SKM-1 (cell line): ENCODE data around the gene CDHR4.
"Not testable (repeated sequence)": the region's sequence is repeated elsewhere in the genome, so short reads cannot be mapped to it uniquely, and the experiment has no call there.

Experiments used
- DNase-seq: peaks from one replicate; lab custom pipeline; 2025; ENCODE audit not compliant: unreplicated experiment; lab: John Stamatoyannopoulos, UW

CDHR4 gene

DNA sequence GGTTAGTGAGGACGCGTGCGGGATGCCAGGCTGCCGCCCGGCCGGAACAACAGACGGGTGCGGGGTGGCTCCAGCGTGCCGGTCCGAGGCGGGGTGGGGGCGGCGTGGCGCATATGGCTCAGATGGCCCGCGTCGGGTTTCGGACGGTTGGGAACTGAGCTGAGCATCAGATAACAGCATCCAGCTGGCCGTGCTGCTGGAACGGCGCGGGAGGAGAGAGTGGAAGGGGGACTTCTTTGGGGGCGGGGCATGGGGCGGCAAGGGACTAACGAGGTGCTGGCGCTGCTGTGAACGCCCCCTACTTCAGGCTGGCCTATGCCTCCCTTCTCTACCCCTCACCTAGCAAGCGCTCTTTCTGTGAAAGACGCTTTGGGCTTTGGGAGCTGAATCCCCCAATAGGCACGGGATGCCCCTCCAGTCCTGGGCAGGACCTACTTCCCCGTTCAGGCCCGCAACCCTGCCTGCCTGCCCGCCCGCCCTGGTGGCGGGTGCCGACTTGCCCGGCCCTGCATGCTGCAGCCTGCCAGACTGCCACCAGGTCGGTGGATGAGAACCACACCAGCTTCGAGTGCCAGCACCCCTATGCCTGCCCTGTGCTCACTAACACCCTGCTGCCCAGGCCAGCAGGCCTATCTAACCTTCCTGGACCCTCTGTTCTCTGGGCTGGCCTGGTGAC is 3.9 kb upstream of the CDHR4 start:
- DNase-seq, result no peak

DNA sequence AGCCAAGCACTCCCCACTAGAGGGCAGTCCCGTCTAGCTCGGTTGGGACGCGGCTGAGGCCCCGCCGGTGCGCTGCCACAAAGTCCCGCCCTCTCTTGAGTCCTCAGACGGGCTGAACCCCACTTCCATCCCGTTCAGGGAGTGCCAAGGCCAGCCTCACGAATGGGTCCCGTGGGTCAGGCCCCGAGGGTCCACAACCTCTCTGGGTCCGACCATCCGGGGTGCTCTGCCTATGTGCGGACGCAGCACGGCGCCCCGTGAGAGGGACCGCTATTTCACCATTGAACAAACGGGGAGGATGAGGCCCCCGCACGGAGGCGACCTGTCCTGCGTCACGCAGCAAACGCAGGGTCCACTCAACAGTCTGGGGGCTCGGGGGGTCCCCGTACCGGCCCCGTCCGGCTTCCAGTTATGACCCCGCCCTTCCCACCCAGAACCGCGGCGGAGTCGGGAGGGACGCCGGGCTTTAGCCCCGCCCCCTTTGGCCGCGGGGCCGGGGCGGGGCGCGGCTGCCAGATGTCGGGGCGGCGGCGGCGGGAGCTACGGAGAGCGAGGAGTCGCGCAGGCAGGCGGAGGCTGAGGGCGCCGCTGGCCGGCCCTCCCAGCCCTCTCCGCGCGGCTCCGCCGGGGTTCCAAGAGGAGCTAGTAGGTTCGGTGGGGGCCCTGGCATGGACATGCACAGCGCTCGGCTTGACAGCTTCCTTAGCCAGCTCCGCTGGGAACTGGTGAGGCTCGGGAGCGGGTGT is 3.2 kb upstream of the CDHR4 start, which contains the start of gene INKA1:
INKA1 (plus strand) TSS at position 543 of the 746 bp plus-strand sequence; CDS start at position 675, 132 bp downstream.
- peak; percentile 52 for DNase-seq

DNA sequence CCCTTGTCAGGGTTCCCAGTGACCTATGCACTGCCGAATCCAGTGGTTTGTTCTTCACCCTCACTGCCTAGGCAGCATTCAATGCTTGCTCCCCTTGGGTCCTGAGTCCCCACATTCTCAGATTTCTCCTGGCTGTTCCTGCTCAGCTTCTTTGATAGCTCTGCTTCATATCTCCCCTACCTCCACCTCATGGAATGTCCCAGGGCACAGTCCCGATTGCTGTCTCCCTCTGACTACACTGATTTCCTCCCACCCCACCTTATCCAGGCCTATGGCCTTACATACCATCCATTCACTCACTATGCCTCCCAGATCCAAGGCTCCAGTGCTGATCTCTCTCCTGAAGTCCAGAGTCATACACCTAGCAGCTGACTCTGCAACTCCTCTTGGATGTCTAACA is 1.5 kb upstream of the CDHR4 start:
- DNase-seq, result no peak

DNA sequence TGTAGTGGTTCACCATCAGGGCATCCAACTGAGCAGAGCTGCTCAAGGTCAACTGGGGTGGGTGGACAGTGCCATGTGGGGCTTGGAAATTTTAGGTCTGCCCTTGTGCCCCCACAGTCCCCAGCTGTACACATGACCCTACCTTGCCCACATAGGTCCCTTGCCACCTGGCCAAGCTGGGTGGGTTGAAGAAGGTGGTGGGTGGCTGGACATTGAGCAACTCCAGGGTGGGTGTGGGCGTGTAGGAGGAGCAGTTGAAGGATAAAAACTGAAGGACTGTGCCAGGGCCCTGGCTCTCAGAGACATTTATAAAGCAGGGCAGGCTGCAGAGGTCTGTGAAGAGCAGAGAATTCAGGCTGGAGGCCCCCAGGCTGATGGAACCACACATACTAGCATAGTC is 568 bp downstream of the CDHR4 start:
- DNase-seq, result no peak

DNA sequence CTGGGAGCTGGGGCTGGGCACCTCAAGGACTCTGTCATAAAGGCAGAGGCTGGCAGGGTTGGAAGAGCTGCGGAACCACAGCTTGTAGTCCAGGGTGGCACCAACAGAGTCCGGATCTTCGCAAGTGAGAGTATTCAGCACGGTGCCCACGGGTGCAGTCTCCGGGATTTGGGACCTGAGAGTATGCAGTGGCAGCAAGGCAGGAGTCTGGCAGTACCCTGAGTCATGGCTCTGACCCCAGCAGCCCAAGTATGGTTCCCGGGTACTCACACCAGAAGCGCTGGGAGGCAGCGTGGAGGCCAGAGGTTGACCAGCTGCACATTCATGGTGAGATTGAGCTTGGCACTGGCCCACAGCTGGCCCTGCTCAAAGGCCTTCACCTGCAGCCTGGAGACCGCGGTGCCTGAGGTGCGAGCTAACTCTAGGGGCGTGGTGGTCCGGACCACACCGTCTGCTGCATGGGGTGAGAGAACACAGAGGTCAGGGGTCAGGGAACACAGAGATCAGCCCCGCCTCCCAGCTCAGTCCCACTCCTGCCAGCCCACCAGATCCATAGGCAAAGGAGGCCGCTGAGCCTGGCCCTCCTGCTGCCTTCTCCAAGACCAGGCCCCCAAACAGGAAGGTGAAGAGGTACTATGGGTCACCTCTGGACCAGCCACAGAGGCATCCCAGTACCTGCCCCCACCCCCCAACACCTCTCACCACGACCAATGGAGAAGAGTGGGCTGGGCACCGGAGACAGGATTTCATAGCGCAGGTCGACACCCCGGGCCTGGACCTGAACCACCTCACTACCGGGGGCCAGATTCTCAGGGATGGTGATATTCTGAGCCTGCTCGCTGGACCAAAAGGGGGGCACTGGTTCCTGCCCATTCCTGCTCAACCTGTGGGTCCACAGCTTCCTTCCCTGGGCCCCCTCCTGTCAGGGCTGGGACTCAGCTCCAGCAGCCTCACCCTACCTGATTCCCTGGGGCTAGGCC is 4.5 kb downstream of the CDHR4 start:
- no peak for DNase-seq

DNA sequence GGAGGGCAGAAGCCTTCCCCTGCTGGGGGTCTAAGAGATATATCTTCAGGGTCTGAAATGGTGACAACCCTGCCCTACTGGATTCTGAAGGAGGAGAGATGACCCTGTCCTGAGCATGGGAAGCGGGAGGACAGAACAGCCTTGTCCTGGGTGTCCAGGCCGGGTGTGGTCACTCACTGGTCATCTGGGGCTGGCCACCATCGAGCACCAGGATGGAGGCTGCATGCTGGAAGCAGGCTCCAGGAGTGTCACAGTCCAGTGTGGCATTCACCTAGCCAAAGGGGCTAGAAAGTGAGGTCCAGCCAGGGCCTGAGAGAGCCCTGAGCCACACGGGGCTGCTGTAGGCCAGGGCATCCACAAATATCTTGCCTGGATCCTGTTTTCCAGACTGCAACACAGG is 5.2 kb downstream of the CDHR4 start:
- no peak for DNase-seq

DNA sequence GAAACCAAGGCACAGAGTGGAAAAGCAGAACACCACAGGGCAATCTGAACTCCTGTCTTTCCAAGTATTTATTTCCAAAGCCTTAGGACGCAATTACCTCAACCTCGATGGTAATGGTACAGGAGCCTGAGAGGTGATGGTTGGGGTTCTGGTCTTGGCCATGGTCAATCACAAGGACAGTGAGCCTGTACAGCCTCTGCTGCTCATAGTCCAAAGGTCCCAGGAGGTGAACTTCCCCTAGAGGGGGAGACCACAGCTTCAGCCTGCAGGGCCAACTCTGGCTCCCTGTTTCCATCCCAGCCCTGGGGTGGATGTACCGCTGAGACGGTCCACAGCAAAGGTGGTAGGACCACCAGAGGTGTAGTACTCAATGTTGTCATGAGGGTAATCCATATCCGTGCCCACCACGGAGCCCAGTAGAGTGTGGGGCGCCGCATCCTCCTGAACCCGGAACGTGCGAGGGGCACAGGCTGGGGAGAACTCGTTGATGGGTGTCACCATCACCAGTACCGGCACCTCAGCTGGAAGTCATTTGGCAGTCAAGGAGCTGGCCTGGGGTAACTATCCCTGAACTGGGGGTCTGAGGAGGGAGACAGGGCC is 6.1 kb downstream of the CDHR4 start:
- DNase-seq, result no peak

DNA sequence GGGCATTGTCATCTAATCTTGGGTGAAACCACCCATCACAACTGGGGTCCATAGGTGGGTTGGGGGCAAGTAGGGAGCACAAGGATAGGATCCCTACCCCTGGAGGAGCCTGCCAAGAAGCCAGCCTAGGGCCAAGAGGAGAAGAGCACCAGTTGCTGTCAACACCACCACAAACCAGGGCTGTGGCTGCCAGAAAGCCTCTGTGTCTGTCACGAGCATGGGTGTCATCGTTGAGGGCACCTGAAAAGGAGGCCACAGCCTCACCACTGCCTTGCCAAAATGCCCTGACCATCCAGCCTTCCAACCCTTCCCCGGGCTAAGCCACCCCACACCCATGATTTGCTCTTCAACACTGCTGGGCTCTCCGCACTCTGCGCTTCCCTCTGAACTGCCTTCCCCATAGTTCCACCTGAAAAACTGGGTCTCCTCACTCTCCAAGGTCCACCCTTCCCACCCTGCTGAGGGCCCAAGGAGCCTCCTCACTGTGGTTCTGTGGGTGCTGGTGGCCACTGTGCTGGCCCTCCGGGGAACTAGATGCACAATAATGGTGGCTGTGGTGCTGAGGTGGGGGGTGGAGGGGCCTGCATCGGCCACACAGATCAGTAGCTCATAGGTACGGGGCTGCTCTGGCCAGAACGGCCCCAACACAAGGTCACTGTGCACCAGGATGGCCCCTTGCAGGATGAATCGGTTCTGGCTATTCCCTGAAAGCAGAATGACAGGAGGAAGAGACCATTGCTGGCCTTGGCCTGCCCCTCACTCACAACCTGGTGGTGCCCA is 7.1 kb downstream of the CDHR4 start:
- DNase-seq, result no peak

DNA sequence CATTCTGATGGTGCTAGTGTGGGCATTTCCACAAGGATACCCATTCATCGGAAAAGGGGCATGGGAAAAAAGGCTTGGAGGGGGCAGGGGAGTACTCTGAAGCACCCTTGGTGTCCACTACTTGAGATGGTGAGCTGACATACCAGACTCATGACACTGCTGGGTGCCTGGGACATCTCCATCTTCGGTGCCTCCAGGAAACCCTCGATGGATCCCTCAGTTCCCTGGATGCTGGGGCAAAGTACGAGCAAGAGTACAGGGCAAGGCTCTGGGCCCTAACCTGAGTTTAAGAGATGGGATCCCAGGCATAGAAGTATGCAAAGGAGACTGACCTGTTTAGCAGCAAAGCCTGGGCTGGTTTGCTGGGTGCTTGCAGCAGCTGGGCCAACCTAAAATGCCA is 8.1 kb downstream of the CDHR4 start:
- DNase-seq, result no peak

DNA sequence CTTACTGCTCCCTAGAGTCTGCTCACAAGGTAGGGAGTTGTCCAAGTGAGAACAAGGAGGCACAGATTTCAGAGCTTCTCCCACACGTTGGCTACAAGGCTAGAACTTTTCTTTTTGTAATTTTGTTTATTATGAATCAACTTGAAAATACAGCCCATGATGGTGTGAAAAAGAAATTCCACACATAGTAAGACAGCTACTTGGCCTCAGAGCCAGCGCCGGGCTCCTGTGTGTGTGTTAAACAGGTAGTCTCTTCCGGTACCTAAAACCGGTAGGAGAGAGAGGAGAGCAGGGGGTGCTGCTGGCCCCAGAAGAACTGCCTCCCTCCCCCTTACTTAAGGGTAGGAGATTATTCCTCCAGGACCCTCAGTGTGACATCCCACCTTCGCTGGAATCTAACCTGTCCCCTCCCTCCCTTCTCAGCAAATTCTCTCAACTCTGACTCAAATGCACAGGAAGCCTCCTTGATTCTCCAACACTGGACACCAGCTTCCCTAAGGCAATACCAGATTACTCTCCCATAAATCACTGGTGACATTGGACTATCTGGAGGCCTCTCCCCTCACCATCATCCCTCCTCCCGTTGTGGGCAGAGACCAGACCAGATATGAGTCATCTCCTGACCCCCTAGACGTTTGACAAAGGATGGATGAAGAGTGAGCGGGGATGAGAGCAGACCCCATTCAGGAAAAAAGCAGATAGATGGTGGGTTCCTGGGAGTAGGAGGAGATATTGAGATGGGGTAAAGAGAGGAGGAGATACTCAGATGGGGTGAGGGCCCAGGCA is 8.9 kb downstream of the CDHR4 start:
- DNase-seq, result no peak

DNA sequence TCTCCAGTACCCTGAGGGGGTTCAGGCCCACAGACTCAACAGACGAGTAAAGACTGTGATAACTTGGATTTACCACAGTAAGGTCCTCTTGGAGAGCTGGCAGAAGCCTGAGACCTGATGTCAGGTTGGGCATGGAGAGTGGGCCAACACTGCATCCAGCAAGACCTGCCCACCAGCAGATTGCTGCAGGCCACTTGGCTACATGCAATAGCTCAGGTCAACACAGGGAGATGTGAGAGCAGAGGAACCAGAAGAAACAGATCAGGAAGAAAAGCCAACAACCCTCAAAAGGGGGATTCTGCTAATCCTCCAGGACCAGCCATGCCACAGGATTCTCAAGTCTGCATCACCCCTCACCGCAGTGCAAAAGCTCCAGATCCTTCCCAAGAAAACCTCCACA is 11.6 kb downstream of the CDHR4 start:
- DNase-seq, result no peak

DNA sequence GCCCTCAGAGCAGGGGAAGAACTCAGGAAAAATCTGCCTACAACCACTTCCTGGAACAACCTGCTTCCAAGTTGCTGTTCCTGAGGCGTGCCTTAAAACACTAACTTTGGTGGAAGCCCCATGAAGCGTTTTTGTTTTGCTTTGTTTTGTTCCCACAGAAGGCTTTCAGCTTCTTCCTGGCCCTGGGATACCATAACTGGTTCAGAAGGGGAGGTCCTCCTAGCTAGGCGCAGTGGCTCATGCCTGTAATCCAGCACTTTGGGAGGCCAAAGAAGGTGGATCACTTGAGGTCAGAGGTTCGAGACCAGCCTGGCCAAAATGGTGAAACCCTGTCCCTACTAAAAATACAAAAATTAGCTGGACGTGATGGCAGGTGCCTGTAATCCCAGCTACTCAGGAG is 12.1 kb downstream of the CDHR4 start:
- no peak for DNase-seq

DNA sequence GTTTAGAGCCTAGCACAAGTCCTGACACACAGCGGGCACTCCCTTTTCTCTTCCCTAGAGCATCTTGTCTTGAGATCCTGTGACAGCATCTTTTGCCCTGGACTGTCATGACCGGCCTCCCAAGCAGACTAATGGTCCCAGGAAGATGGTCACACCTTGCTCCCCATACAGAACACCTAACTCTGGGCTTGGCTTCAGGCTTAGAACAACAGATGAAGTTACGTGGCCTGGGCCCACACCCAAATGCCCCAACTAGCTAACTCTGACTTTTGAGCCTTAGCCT is 12.6 kb downstream of the CDHR4 start:
- DNase-seq, result no peak

DNA sequence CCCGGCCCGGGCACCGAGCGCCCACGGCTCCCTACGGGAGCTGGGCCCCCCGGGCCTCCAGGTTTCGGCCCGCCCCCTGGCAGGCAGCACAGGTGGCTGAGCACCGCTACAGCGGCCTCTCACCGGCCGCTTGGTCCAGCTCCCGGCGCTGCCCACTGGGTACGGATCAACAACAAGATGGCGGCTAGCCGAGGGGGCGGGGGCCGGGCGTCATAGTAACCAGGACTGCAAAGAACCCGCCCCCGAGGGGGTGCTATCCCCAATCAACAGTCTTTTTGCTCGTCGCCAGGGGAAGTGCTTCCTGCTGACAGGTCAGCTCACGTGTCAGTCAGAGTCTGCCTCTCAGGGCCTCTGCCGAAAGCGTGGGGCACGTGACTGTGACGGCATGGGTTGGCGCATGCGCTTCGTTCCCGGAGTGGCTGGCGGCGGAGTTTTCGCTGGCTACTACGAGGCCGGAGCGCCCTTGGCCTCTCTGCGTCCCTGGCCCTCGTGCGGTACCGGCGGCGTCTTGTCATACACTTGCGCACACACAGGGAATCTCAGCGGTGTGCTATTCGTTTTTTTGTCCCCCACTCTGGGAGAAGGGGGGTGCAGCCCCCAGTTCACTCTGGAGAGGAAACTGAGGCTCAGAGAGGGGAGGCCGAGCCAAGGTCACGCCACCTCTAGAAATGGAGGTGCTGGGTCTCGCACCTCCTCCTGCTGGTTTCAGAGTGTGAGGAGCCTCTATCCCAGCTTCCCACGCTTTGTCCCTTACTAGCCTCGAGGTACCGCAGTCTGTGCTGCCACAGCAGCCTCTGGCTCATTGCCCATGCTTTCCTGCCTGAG is 13.1 kb downstream of the CDHR4 start, which contains the start of gene IP6K1:
IP6K1 (minus strand) TSS at position 186 of the 825 bp plus-strand sequence. CDS start 38,502 bp downstream, outside the sequence.
- peak; percentile 98 for DNase-seq

DNA sequence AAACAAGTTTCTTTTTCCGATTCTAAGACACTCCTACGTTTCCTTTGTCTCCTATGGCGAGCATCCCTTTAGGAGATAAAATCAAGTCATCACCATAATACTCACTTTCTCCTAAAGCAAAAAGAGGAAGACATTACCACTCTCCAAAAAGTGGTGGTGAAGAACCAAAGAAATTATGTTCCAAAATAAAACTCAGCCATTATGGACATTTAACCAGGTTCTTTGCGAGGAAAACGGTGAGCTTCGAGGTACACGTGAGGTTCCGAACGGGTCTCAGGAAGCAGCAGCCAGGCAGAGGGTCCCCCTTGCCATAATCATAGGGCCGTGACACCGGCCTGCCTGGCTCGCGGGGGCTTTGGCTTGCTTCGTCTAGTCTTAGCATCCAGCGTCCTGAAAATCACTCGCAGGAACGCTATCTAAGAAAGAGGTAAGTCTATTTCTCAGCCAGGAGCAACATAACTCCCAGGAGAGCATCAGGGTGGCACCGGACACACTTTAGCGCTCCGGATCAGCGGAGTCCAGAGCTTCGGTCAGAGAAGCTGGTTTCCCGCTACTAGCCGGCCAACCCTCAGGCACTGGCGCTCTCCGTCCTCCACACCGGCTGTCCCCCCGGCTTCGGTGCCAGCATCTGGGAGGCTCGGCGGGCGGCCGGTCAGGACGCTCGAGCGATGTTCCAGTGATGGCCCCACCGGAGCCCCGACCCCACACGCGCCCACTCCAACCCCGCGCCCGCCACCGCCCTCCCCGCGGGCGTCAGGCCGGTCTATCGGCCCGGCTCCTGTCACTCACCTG is 13.9 kb downstream of the CDHR4 start:
- DNase-seq, result no peak

DNA sequence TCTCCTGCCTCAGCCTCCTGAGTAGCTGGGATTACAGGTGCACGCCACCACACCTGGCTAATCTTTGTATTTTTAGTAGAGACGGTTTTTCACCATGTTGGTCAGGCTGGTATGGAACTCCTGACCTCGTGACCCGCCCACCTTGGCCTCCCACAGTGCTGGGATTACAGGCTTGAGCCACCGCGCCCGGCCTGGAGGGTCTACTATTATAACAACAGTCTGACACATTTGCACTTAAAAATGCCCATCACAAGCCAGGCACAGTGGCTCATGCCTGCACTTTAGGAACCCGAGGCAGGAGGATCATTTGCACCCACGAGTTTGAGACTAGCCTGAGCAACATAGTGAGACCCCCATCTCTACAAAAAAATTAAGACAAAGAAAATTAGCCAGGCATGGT is 17.4 kb downstream of the CDHR4 start:
- DNase-seq, result not testable (repeated sequence)

DNA sequence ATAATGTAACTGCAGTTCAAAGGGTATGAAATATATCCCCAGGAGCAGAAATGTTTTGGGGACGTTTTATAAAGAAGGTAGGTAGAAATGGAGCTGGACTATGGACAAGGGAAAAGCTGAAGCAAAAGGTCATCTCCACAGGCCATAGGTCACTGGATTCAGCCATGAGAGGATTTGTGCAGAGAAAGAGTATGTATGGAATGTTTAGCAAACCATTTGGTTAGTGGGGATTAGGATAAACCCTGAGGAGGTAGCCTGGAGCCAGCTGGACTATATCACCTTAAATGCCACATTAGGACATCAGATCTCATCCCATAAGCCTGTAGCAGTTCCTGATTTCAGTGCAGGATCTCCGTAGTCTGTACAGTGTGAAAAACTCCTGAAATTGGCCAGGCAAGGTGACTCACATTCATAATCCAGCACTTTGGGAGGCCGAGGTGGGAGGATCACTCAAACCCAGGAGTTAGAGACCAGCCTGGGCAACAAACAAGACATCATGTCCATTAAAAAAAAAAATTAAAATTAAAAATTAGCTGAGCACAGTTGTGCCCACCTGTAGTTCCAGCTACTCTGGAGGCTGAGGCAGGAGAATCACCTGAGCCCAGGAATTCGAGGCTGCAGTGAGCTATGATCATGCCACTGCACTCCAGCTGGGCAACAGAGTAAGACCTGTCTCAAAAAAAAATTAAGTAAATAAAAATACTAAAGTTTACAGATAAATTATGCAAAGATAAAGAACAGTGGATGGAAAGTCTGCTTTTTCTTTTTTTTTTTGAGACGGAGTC is 18.1 kb downstream of the CDHR4 start:
- no peak for DNase-seq
